K562 (cell line): ENCODE measurements around the gene DPCD. TPM values are rescaled to one million over a fixed set of nuclear protein-coding genes. Genes with fewer than 3 reads are reported as not detected.

ENCODE experiments used
- ATAC-seq: fragments of 200-7000 bp; cut with Tn5 transposase; 3 replicates; pipeline ENCODE4 v1.9.1; 2020; ENCODE audit warnings: moderate library complexity
- BruUV-seq: library from RNA; stranded (reverse); fragments of 400-500 nt; replicated peaks from 2 replicates; lab custom pipeline; 2021; lab: Mats Ljungman, UMichigan
- CTCF ChIA-PET: fragments of 300-600 bp; formaldehyde crosslinking; extraction: SDS; loops from one replicate; lab custom pipeline; 2021; ENCODE audit warnings: low intra/inter-chr PET ratio; lab: Yijun Ruan, JAX
- POLR2A ChIA-PET: fragments of 300-600, 350-650 bp; sonication (Branson Sonifier 250); formaldehyde crosslinking; extraction: SDS; loops from one replicate; lab custom pipeline; 2021; ENCODE audit warnings: antibody characterized with exemption, inconsistent platforms; lab: Yijun Ruan, JAX
- DNase-seq, 4 experiments: peaks; one replicate each; pipeline versions ENCODE4 v3.0.0 to v3.0.0-alpha.2; 2011 to 2018; ENCODE audit warnings: low spot score in 3 of 4, mixed read lengths in 3 of 4; ENCODE audit errors: extremely low read depth in 1 of 4
- FAIRE-seq: peaks from 2 replicates; lab custom pipeline; 2011; peaks lifted over from hg19 to GRCh38; lab: Jason Lieb, UNC
- H2AFZ ChIP-seq: 2 replicates; pipeline ENCODE4 v1.6.0; 2011; ENCODE audit warnings: low read depth, low read length, control low read depth, inconsistent platforms
- H3K27ac ChIP-seq: fragments of 200-600 bp; 3 replicates; pipeline ENCODE4 v1.8.0; 2011; ENCODE audit warnings: low read depth, mild to moderate bottlenecking, control low read depth, inconsistent platforms, low read length, moderate library complexity, mixed read lengths; ENCODE audit errors: extremely low read depth
- H3K27me3 ChIP-seq, 2 experiments: fragments of 300-600 bp in 1 of 2; 2 replicates in 1 of 2; 3 replicates in 1 of 2; pipeline versions ENCODE4 v1.6.0 to v1.8.0; 2011; ENCODE audit warnings: inconsistent platforms in 2 of 2, low read length in 2 of 2, mild to moderate bottlenecking in 1 of 2, mixed read lengths in 1 of 2, moderate library complexity in 1 of 2; ENCODE audit not compliant: control insufficient read depth in 2 of 2, insufficient read depth in 2 of 2
- H3K36me3 ChIP-seq: fragments of 300-600 bp; 3 replicates; pipeline ENCODE4 v1.8.0; 2011; ENCODE audit warnings: mild to moderate bottlenecking, low read length, inconsistent platforms; ENCODE audit not compliant: control insufficient read depth, insufficient read depth
- H3K4me1 ChIP-seq, 2 experiments: fragments of 200-600 bp in 1 of 2; replicated peaks in 1 of 2; 2 replicates in 1 of 2; 3 replicates in 1 of 2; pipeline versions ENCODE4 v1.5.1 to v1.8.0; 2011; ENCODE audit warnings: inconsistent platforms in 2 of 2, low read length in 2 of 2, mild to moderate bottlenecking in 1 of 2, mixed read lengths in 1 of 2, moderate library complexity in 1 of 2; ENCODE audit not compliant: control insufficient read depth in 2 of 2, insufficient read depth in 2 of 2
- H3K4me2 ChIP-seq: 2 replicates; pipeline ENCODE4 v1.6.1; 2011; ENCODE audit warnings: low read length, control low read depth, inconsistent platforms, mixed read lengths; ENCODE audit not compliant: insufficient read depth
- H3K4me3 ChIP-seq: fragments of 200-600 bp; sonication (generic), shearing (Covaris generic); 2 replicates; pipeline ENCODE4 v1.5.1; 2016; ENCODE audit warnings: control low read depth, inconsistent platforms
- H3K79me2 ChIP-seq: fragments of 200-600 bp; 3 replicates; pipeline ENCODE4 v1.8.0; 2011; ENCODE audit warnings: low read length, inconsistent platforms; ENCODE audit not compliant: control insufficient read depth, insufficient read depth
- H3K9ac ChIP-seq, 2 experiments: 2 replicates each; pipeline versions ENCODE4 v1.6.0 to v1.6.1; 2011; ENCODE audit warnings: low read depth in 2 of 2, low read length in 2 of 2, control low read depth in 1 of 2, inconsistent platforms in 1 of 2, mild to moderate bottlenecking in 1 of 2, mixed read lengths in 1 of 2; ENCODE audit not compliant: insufficient read depth in 1 of 2
- H3K9me1 ChIP-seq: one replicate; pipeline ENCODE4 v1.6.0; 2011; ENCODE audit warnings: inconsistent platforms, mild to moderate bottlenecking, low read length, moderate library complexity; ENCODE audit not compliant: control insufficient read depth, insufficient read depth
- H3K9me3 ChIP-seq: replicated peaks from 2 replicates; pipeline ENCODE4 v1.5.1; 2011; ENCODE audit warnings: low read depth, low read length, inconsistent platforms; ENCODE audit not compliant: control insufficient read depth, insufficient read depth
- H4K20me1 ChIP-seq: replicated peaks from 2 replicates; pipeline ENCODE4 v1.6.1; 2011; ENCODE audit warnings: low read length, inconsistent platforms, mixed read lengths; ENCODE audit not compliant: control insufficient read depth, insufficient read depth
- CEBPG ChIP-seq, 3 experiments: fragments of 200-800 bp in 1 of 3; sonication (Bioruptor generic) in 1 of 3; sonication (generic) in 1 of 3; formaldehyde crosslinking in 1 of 3; IDR thresholded peaks in 2 of 3; conservative IDR thresholded peaks in 1 of 3; 2 replicates each; pipeline versions ENCODE4 v1.6.1 to v1.8.0; 2016 to 2022; ENCODE audit warnings: missing compliant biosample characterization in 2 of 3, missing genetic modification characterization in 2 of 3, mild to moderate bottlenecking in 1 of 3, missing genetic modification reagents in 1 of 3
- ETV5 ChIP-seq: sonication (generic); formaldehyde crosslinking; IDR thresholded peaks from 2 replicates; pipeline ENCODE4 v1.4.0; 2020; ENCODE audit warnings: low read depth, mild to moderate bottlenecking, missing genetic modification reagents
- HOMEZ ChIP-seq: fragments of 250-450 bp; sonication (Bioruptor Pico); IDR thresholded peaks from 2 replicates; pipeline ENCODE4 v1.4.0; 2020; ENCODE audit warnings: mild to moderate bottlenecking, moderate library complexity
- KDM1A ChIP-seq, 2 experiments: fragments of 450-650 bp; IDR thresholded peaks; 2 replicates each; pipeline ENCODE4 v1.6.1; 2016; ENCODE audit warnings: mild to moderate bottlenecking in 2 of 2
- TSHZ1 ChIP-seq: fragments of 250-450 bp; sonication (Bioruptor Pico); IDR thresholded peaks from 2 replicates; pipeline ENCODE4 v1.4.0; 2020; ENCODE audit warnings: mild to moderate bottlenecking, moderate library complexity
- WHSC1 ChIP-seq: IDR thresholded peaks from one replicate; pipeline ENCODE4 v1.6.1; 2012; ENCODE audit warnings: low read length, control low read depth, inconsistent platforms
- ZNF511 ChIP-seq: sonication (generic); formaldehyde crosslinking; IDR thresholded peaks from 2 replicates; pipeline ENCODE4 v1.8.0; 2022; ENCODE audit warnings: mild to moderate bottlenecking, missing genetic modification reagents
- ZNF561 ChIP-seq: fragments of 450-650 bp; formaldehyde crosslinking; conservative IDR thresholded peaks from 2 replicates; pipeline ENCODE4 v1.4.0; 2020; ENCODE audit warnings: mild to moderate bottlenecking, moderate library complexity
- WGBS: fragments of 100-300 bp; shearing (Covaris generic); methylation state at CpG from one replicate; pipeline ENCODE4 v1.1.6; 2016; ENCODE audit warnings: low coverage, mixed read lengths; ENCODE audit not compliant: insufficient coverage; ENCODE audit errors: missing lambda C conversion rate; 5-methylcytosine and 5-hydroxymethylcytosine counted together
- in situ Hi-C: fragments of 300-500 bp; cut with MboI; formaldehyde crosslinking; loops from 4 replicates; pipeline ENCODE4 v1.15.0; 2018; ENCODE audit warnings: inconsistent platforms, mixed read lengths
- intact Hi-C: fragments of 100-400 bp; cut with micrococcal nuclease; formaldehyde crosslinking; loops from 2 replicates; pipeline ENCODE4 v1.14.2; 2022
- polyA plus RNA-seq, 8 experiments: library from polyadenylated mRNA; depleted of rRNA in 4 of 8; stranded (reverse) in 5 of 8; unstranded in 3 of 8; fragments of >200 nt; fragmentation: Nextera tagmentation in 2 of 8; fragmentation: Illumina TruSeq in 1 of 8; extraction: Ambion mirVana in 2 of 8; extraction: Trizol in 1 of 8; gene quantifications; 2 replicates each; pipeline versions ENCODE4 v1.2.1 to v1.2.3, GENCODE V29; 2011 to 2014; ENCODE audit warnings: inconsistent platforms in 1 of 8, missing spikeins in 1 of 8
- total RNA-seq, 7 experiments: library from RNA; depleted of rRNA in 6 of 7; stranded (reverse); fragments of >200 nt in 6 of 7; fragmentation: Illumina TruSeq in 2 of 7; extraction: Trizol in 2 of 7; gene quantifications; 2 replicates each; pipeline versions ENCODE4 v1.2.1 to v1.2.3, GENCODE V29; 2011 to 2021; ENCODE audit warnings: low replicate concordance in 1 of 7

The DPCD gene
- total and polyA plus RNA-seq, 9 of the 15 experiments (the other 6 are each of a cell fraction or from before 2014, with no cell fraction given), result 12.1 to 45.2 (median 20.0) TPM

DNA sequence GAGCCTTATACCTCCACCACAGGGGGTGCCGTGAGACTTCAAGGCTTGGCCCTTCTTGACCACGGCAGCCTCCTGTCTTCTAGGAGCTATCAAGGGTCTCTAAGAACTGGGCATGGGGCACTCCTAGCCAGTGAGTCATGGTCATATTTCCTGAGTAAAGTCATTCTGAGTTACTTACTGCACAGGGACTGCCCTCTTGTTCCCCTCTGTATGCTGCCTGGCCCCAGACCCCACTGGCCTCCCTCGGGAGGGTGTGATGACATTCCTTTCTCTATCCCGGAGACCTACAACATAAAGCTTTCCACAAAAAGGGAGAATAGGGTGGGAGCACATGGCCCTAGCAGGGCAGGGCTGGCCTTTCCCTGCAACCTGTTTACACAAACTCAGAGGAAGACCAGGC is 21.4 kb downstream of the DPCD start (continued):
- TF ChIP-seq HOMEZ (CRISPR knock-in tag), result no peak

GRCh38 chr10:101611096-101611905 is 23.2 kb downstream of the DPCD start:
- Histone ChIP-seq H4K20me1 (no peaks in the 10 kb centered on the region; the same call in 1 of the 2 replicates), H2AFZ (no peak overlapping the region), H3K36me3 (no peaks in the 10 kb centered on the region), H3K27me3 (no peaks in the 10 kb centered on the region), H3K79me2 (no peaks in the 10 kb centered on the region), H3K9me3 (no peaks in the 10 kb centered on the region), H3K27ac (no peak overlapping the region), H3K9me1 (no peaks in the 10 kb centered on the region), H3K4me1 (peaks cover 7 to 9% of the 10 kb centered on the region in 2 experiments; a peak in 2 of 5 replicates), H3K4me2 (no peak overlapping the region), H3K9ac (no peak overlapping the region), H3K4me3 (no peak overlapping the region)
- no peak for FAIRE-seq
- intact Hi-C loops, result no loop called here
- no TSS peak for BruUV-seq
- POLR2A ChIA-PET, result no interaction called here
- in situ Hi-C loops, result no loop called here
- peak; percentile 59; the same call in 1 of the 3 replicates for ATAC-seq
- CTCF ChIA-PET, result no interaction called here
- DNase-seq, result peak in 1 of 4 experiments; percentile 4
- WGBS, result 76% methylated on average over 7 of the region's 16 CpGs
- no peak for TF ChIP-seq WHSC1
- TF ChIP-seq TSHZ1 (CRISPR knock-in tag), result no peak
- no peak for TF ChIP-seq ZNF511
- TF ChIP-seq KDM1A (IDR thresholded peaks at IDR 0.05), result no peak
- no peak for TF ChIP-seq ZNF561 (CRISPR knock-in tag)
- TF ChIP-seq CEBPG (CRISPR knock-in tag; IDR thresholded peaks at IDR 0.05), result no peak
- TF ChIP-seq CEBPG (tag; conservative IDR thresholded peaks at IDR 0.05 in 1 of 2, IDR thresholded peaks at IDR 0.05 in 1 of 2), result no peak
- no peak for TF ChIP-seq ETV5
